GM19240 (cell line): ENCODE results near the gene CREB5.
"Not testable (repeated sequence)": the region's sequence is repeated elsewhere in the genome, so short reads cannot be mapped to it uniquely, and the experiment has no call there.

Experiments
- DNase-seq: peaks from one replicate; pipeline ENCODE4 v3.0.0; 2011; ENCODE audit warnings: low spot score; ENCODE audit not compliant: insufficient read length

Gene CREB5

DNA sequence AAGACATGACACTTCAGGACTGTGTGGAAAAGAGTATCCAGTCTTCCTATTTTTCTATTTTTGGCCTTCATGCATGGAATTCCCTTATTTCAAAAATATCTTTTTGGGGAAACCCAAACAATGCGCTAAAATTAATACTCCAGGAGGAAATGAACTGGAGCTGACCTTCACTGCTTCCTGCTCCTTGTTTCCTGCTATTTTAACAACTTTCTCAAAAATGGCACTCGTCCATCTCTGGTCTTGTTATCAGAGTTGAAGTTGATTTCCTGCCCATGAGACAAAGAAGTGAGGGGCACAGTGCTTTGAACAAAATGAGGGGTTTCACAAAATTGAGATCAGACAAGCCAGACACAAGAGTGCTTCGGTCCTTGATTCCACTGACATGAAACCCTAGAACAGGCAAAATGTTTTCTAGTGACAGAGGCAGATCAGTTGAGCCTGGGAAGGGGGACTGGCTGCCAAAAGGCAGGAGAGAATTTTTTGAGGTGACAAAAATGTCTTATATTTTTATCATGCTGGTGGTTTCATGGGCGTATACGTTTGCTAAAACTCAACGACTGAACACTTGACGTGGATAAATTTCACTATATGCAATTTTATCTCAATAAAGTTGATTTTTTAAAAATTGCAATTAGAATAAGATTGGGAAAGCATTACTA, 193.2 kb downstream of the CREB5 start:
- DNase-seq = no peak

DNA sequence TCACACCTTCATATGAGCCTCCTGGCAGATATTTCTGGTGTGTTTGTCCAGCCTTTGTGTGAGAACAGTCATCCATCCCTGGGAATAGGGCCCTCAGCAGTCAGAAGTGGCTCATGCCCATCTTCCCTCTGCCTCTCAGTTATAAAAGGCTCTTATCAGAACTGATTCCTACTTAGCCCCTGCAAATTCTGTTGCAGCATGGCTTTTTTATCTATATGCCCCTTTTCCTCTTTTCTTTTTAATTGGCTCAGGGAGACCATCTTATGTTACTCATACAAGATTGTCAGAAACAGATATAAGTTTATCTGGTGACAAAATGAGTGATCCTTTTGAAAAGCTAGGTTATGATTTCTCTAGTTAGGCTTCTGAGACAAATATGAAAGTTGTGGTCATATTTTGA, 194.1 kb downstream of the CREB5 start:
- DNase-seq = no peak

DNA sequence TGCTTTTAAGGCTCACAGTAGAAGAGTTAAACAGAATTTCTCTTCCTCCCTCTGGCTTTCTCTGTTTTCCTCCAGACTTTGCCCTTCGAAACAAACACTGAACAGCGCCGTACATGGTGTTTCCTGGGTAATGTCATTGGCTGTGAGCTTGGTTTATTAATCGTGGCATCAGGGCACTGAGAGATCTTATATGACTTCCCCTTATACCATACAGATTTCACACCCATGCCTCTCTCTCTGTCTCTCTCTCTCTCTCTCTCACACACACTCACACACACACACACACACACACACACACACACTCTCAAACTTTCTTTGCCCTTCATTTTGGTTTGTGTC, 195.5 kb downstream of the CREB5 start:
- DNase-seq = no peak

DNA sequence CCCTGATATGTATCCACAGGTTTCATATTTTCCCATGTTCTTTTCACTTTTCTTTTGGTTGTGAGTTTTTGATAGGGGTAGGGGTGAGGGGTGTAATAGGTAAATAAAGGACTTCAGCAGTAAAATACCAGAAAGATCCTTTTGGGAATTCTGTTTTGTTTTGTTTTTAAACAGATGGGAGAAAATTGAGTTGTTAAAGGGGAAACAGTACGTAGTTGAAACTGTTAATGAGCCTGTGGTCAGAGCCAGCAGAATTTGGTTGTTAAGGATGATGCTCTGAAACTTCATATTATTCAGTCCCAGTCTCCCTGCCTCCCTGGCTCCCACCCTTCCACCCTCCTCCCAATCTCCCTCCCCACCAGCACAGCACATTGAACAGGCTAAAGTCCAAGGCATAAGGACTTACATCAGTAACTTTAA, 195.9 kb downstream of the CREB5 start:
- no peak for DNase-seq

DNA sequence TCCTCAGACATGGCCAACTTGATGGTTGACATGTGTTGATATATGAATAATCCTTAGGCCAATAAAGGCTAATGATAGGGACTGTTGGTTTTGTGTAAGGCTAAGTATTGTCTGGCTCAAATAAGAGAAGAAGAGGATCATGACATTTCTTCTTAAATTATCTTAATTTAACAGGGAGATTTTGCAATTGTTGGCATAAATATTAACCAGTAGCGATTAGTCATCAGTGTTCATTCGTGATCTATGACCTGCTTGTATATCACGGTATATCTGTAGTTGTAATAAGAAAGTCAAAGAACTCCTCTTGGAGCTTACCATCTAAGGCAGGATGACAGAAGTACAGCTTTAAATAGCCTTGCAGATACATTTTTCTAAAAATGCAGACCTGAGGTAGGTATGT, 196.4 kb downstream of the CREB5 start:
- no peak for DNase-seq

DNA sequence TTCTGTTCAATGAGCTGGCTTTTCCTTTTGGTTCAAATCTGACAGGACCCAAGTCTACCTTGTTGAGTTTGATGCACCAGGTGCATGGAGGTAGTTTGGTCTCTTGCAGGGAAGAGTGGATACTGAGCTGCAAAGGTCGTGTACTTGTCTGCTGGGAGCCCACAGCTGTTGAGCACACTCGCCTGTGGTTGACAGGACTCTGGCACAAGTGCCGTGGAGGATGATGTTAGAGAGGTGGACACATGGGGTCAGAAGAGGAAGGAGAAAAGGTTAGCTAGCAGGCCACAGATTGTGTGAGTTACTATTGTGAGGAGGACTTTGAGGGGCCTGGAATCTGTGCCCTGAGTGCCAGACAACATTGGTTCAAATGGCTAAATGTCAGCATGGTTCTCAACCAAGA, 197.3 kb downstream of the CREB5 start:
- no peak for DNase-seq

DNA sequence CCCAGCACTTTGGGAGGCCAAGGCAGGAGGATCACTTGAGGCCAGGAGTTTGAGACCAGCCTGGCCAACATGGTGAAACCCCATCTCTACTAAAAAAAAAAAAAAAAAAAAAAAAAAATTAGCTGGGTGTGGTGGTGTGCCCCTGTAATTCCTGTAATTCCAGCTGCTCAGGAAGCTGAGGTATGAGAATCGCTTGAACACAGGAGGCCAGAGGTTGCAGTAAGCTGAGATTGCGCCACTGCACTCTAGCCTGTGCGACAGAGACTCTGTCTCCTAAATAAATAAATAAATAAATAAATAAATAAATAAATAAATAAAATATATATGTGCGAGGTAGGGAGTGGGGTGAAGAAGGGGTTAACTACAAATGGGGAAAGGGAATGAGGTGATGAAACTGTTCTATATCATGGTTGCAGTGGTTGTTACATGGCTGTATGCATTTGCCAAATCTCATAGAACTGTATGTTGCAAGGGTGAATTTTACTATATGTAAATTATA, 199.1 kb downstream of the CREB5 start:
- DNase-seq = not testable (repeated sequence)

DNA sequence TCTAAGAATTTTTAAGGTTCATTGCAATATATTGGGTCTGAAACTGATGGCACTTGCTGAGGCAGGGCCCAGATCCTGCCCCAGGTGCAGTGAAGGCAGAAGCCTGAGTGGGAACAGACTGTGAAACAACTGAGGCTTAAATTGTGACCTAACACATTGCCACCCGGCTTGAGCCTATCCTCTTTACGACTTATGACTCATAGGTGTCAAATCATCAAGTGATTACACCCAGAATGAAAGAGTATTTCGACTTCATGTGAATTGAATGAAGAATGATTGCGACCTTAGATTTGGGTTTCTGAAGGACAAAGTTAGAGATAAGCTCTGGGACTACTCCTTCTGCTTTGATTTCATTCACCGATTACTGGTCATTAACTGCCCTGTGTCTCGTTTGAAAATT, 200.9 kb downstream of the CREB5 start:
- no peak for DNase-seq

DNA sequence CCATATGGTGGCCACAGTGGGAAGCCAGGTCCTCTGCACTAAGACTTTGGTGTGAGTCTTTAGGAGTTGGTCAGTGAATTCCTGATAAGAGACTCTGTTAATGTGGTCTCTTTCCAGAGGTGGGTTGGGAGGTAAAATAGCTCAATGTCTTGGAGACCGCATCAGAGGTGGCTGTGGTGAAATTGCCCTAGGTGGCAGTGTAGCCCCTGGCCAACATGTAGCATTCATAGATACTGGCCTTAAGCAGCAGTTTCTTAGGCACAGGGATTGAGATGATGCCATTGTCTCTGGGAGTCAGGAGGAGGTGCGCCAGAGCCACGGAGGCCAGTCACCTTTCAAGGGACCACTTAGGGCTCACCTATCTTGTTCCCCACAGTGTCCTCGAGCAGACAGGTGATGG, 202.8 kb downstream of the CREB5 start:
- no peak for DNase-seq

DNA sequence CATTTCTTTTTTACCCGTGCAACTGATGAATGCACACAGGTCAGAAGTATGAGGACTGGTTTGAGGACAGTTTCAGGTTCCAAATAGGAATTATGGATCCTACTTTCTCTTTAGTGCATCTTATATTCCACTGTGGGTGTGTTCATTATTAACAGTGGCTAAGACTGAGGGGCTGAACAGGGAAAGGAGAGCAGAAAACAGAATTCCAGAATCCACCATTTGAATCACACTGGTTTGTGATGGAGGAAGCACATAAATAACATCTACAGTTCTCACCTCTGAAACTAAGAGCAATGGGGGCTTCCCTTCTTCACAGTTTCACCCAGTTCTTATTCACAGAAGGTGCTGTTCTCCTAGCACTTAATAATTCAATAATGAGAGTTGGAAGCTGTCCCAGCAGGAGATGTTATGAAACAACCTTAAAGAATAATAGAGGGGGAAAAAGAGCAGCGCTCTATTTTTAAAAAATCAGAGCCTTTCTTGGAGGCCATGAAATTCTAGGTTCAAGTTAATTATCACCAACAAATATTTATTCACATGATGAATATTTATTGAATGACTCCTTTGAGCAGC, 205.1 kb downstream of the CREB5 start:
- DNase-seq = no peak

DNA sequence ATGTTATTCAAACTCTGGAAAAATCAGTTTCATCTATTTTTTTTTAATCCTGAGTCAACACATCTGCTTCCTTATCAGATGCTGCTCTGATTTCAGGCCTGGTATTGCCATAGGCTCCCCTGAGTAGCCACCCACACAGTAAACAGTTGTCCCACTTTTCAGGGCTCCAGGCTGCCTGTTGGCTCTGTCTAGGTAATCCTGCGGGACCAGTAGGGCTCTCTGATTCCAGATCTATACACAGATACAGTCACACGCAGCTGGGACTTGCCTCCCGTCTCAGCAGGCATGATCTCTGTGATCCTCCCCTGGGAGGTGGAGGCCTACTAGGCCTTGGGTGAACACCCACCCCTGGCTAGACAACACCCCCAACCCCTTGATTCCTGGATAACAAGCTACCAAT, 206.1 kb downstream of the CREB5 start:
- no peak for DNase-seq

DNA sequence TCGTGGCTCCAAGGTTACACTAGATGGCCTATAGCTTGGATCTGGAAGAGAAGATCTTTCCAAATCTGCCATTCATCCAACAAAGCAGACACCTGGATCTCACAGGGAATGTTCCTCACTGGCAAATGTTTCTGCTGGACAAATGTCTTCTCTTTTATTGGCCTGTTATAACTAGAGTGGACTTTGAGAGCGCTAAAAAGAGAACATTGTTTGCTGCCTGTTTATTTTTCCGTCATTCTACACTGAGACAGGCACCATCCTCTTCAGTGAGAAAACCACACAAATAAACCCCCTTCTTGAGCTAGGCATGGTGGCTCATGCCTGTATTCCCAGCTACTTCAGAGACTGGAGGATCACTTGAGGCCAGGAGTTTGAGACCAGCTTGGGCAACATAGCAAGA, 206.9 kb downstream of the CREB5 start:
- DNase-seq = no peak

DNA sequence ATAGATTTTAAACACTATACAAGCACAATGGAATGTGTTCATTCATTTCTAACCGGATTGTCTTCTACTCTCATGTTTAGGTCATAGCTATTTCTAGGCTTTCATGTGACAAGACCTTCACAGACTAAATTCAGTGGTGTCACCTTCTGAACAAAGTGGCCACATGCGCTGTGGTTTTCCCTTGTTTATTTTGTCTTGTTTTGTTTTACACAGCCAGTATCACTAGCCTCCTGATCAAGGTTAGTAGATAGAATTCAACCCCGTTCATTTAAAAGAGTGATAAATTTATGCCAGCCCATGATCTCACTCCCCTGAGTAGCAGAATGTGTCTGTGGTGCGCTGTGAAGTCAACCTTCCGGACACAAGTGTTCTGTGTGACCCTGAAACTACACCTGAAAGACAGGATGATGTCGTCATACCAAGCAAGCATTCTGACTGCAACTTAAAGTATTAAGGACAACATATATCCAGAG, 209.1 kb downstream of the CREB5 start:
- DNase-seq = no peak

DNA sequence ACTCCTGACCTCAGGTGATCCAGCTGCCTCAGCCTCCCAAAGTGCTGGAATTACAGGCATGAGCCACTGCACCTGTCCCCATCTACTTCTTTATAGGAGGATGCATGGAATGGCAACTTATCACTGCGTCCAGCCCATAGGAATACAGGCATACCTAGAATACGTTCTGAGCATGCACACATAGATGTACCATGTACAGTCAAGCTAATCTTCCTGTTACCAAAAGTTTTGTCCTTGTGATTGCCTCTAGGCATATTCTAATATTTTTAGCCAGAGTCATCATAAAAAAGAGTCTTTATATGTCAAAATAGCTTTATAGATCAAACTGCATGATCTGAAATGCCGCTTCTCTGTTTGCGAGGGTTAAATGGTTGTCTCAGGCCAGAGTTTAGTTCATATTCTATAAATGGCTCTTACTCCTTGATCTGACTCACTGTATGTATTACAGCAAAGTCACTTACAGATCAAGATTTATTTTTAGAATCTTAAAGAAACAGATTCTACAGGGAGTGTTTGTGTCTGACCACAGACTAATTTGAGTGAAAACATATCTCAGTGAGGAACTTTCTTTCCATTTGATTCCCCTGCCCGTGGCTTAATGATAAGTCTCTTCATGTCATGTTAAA, 210.9 kb downstream of the CREB5 start:
- no peak for DNase-seq

DNA sequence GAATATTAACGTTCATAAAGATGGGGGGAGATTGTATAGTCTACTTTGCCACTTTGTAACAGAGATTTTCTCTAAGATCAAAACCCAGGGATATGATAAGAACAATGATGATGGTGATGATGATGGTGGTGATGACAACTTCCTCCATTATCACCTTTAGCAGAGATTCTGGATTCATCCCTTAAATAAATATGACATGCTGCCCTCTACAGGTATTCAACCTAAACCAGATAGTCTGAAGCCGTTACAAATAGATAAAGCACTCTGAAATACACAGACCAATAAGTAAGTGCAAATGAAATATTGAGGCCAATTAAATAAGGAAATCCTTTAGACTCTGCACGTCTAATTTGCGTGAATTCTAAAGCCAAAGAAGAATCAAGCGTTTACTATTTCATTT, 211.5 kb downstream of the CREB5 start:
- DNase-seq = no peak

DNA sequence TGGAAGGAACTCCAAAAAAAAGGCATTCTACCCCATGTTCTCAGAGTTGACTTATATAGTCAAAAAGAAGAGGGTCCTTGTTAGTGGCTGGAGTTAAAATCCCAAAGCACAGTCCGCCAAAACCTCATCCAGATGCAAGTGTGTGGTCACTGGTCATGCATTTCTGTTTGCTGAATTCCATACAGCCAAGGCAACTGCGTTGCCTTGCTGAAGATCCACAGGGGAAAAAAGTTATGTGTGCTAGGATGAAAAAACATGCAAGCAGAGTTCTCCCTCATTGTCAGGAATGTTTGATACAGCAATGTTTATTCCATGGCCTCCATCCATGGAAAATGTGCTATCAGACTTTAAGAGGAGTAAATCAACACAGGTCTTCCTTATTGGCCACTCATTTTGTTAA, 213.1 kb downstream of the CREB5 start:
- no peak for DNase-seq

DNA sequence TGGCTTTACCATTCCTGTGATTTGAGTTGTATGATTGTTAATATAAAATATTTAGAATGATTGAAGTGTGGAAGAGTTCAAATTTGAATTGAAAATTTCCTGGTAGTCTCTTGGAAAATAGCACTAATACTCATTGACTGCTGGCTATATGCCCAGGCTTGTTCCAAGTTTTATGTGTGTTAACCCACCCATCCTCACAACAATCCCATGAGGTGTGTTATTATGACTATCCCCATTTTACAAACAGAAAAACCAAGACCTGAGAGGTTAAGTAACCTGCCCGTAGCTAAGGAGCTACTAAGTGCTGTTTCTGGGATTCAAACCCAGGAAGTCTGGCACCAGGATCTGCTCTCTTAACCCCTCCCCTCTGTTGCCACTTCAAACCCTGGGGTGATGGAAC, 213.9 kb downstream of the CREB5 start:
- DNase-seq = no peak

DNA sequence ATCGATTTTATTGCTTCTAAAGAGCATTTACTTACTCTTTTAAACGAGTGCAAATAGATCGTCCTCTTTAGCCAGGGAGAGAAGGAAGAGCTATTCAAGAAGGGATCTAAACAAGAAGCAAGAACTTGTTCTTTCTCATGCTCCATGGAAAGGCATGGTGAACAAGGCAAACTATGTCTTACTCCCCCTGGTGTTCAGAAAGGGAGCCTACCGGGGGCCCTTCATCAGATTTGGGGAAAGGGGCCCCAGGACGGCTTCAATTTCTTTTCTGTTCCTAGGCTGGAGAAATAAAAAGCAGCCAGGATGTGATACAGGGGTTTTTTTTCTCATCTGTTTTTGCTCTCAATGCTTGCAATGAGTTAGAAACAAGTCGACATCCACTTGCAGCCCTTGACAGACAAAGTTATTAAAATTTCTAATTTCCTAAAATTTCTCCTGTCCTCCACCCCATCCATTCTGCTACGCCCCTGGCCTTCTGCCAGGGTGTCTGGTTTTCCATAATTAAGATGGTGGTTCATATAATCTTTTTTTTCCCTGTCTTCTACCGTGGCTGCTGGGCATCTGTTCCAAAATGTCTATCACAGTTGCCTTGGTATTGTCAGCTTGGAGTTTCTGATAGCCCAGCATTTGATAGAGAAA, 214.4 kb downstream of the CREB5 start:
- peak; percentile 21 for DNase-seq

DNA sequence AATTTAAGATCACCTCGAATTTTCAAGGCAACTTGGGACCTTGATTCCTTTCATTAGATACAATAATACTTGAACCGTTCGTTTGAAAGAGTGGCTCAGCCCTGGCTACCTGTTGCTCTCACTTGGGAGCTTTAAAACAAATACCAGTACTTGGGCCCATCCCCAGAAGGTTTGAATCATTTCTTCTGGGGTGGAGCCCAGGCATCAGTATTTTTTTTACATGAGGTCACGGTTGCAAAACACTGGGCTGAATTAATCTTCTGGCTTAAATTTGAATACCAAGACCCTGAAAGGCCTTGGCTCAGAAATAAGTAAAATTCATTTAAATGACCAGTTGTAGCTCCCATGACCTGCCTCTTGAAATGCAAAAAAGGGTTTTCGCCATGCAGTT, 214.9 kb downstream of the CREB5 start:
- no peak for DNase-seq

DNA sequence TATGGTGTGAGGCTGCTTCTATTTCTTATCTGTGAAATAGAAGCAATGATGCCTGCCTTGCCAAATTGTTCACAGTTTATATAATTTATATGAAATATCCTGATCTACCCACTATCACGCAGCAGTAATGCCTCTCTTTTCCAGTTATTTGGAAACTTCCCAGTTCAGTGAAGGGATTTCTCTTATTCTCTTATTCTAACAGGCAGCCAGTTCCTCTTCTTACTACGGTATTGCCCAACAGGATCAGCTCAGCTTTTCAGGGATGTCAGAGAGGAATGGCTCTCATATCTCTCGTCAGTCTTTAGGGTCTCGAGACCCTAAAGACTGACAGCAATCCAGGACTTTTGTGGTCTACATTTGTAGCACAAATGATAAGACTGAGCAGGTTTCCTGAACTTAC, 215.6 kb downstream of the CREB5 start:
- no peak for DNase-seq

DNA sequence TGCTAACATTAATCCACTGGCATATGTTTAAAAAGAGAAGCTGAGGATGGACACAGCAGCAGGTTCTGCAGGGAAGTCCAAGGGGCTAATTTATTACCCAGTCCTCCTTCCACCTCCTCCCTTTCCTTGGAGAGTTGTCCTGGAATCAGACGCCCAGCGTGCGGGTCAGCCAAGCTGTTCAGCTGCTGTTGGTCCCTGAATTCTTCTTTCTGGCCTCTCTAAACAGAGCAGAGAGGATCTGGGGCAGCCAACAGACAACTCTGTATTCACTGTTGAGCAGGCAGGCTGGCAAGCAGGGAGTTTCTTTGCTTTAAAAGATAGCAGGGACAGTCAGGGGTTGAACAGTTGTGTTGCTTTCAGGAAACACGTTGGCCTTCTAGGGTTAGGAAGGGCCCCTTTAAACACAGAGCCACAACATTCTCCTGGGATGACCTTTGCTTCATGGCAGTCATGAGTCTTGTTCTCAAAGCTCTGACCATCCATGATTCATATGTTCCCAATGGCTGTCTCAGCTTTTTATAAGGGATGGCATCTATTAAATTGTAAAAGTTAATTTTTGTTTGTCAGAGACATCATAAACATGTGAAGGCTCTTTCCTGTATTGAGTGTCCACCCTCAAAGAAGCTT, 217.0 kb downstream of the CREB5 start:
- DNase-seq = no peak

DNA sequence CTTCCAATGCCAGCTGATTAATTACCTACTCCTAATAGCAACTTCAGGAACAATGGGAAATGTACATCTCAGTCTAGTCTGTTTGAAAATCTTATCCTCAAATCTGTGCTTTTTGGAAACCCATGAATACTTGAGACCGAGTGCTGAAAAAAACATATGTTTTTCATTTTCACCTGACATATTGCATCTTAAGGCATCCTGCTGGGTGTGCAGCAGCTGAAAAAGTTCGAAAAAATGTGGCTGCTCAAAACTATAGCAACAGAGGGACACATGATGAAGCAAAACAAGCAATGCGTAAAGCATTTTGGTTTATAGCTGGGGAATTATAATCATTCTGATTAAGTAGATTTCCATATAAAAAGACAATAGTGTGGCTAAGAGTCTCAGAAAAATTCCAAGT, 218.0 kb downstream of the CREB5 start:
- DNase-seq = no peak
